ENCODE data around the gene SRGAP3.

SRGAP3 gene

GRCh38 chr3:9113040-9113439 is 136.4 kb downstream of the SRGAP3 start:
- DNase-seq (ENCODE audit: low read depth), result no peak

GRCh38 chr3:9111866-9112265 is 137.6 kb downstream of the SRGAP3 start:
- DNase-seq (ENCODE audit: low read depth), result no peak

GRCh38 chr3:9111417-9111816 is 138.0 kb downstream of the SRGAP3 start:
- no peak for DNase-seq (ENCODE audit: low read depth)

GRCh38 chr3:9110802-9111201 is 138.6 kb downstream of the SRGAP3 start:
- no peak for DNase-seq (ENCODE audit: low read depth)

- no peak for DNase-seq (ENCODE audit: low read depth)
Measured at GRCh38 chr3:9110316-9110715, 139.1 kb downstream of the SRGAP3 start.

GRCh38 chr3:9109568-9109914 is 139.9 kb downstream of the SRGAP3 start:
- DNase-seq (ENCODE audit: low read depth), result no peak

GRCh38 chr3:9108876-9109567 is 140.4 kb downstream of the SRGAP3 start:
- no peak for DNase-seq (ENCODE audit: low read depth)

GRCh38 chr3:9107738-9108137 is 141.7 kb downstream of the SRGAP3 start:
- DNase-seq (ENCODE audit: low read depth), result no peak

- DNase-seq (ENCODE audit: low read depth), result no peak
Measured at GRCh38 chr3:9105421-9105820, 144.0 kb downstream of the SRGAP3 start.

- DNase-seq (ENCODE audit: low read depth), result no peak
Measured at GRCh38 chr3:9104121-9104520, 145.3 kb downstream of the SRGAP3 start.

- no peak for DNase-seq (ENCODE audit: low read depth)
Measured at GRCh38 chr3:9102240-9102981, 147.0 kb downstream of the SRGAP3 start.

GRCh38 chr3:9101286-9101685 is 148.2 kb downstream of the SRGAP3 start:
- DNase-seq (ENCODE audit: low read depth), result no peak

GRCh38 chr3:9100513-9100894 is 148.9 kb downstream of the SRGAP3 start:
- no peak for DNase-seq (ENCODE audit: low read depth)

- no peak for DNase-seq (ENCODE audit: low read depth)
Measured at GRCh38 chr3:9099702-9100512, 149.5 kb downstream of the SRGAP3 start.

- DNase-seq (ENCODE audit: low read depth), result no peak
Measured at GRCh38 chr3:9098716-9099675, 150.4 kb downstream of the SRGAP3 start.

GRCh38 chr3:9097495-9097894 is 152.0 kb downstream of the SRGAP3 start:
- no peak for DNase-seq (ENCODE audit: low read depth)

- no peak for DNase-seq (ENCODE audit: low read depth)
Measured at GRCh38 chr3:9091486-9092235, 157.8 kb downstream of the SRGAP3 start.

GRCh38 chr3:9088441-9089353 is 160.7 kb downstream of the SRGAP3 start:
- no peak for DNase-seq (ENCODE audit: low read depth)

- no peak for DNase-seq (ENCODE audit: low read depth)
Measured at GRCh38 chr3:9087831-9088413, 161.5 kb downstream of the SRGAP3 start.

Data from T follicular helper cell (primary cell).